NOMO-1 (cell line): ENCODE data around the gene CSGALNACT2.
"Not testable (repeated sequence)": the region's sequence is repeated elsewhere in the genome, so short reads cannot be mapped to it uniquely, and the experiment has no call there.

Source experiments
- DNase-seq, 2 experiments: peaks; one replicate each; lab custom pipeline; 2025; ENCODE audit not compliant: unreplicated experiment in 2 of 2; lab: John Stamatoyannopoulos, UW

CSGALNACT2 gene

DNA sequence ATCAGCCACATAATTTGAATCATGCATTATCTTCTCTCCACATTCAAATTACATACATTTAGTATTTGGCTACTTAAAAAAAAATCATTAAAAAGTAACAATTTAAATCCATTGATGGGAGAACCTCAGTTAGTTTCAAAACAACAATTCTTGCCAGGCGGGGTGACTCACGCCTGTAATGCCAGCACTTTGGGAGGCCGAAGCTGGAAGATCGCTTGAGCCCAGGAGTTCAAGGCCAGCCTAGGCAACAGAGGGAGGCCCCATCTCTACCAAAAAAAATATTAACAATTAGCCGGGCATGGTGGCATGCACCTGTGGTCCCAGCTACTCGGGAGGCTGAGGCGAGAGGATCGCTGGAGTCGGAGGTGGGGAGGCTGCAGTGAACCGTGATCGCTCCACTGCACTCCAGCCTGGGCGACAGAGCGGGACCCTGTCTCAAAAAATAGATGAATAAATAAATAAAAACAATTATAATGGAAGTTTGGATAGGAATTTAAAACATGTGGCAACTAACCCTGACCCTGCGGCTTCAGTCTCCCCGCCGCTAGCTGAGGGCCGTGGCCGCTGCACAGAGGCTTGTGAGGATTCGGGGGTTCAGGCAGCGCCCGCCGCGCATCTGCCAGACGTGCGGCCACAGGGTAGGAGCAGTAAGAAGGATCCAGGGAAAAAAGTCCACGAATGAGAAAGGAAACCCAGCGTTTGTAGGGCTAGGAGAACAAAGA, 1.1 kb upstream of the CSGALNACT2 start:
- no peak for DNase-seq

DNA sequence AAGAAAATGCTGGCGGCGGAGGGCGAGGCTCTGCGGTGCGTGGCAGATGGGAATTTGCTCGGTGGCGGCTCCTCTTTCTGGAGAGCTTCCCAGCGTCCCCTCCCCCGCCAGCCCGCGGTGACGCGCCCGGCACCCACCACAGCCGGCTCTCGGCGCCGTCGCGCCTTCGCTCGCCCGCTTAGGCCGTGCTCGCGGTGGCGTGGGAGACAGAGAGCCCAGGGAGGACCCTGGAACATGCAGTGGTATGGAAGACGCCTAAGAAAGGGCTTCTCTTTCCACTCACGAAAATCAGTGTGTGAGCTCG, 576 bp upstream of the CSGALNACT2 start:
- DNase-seq: peak in 1 of 2 experiments; percentile 17

DNA sequence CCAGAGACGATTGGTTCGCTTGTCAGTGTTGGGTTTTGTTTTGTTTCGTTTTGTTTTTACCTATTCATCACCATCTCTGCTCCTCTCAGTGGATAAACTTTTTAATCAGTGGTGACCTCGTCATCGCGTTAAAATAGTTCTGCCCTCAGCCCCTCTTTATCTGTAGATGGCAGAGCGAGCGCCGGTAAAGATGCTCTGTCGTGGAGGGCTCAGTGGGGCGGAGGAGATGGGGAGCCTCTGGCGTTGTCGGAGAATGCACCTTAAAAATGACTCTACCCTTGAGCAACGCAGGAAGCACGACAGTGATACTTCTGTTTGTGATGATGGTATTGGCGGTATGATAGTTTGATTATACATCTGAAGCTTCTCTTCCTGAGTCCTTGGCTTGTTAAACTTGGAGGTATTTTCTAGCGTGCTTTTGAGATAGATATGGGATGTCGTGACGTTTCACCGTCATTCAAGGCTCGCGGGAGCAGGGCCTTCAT, 554 bp downstream of the CSGALNACT2 start:
- peak; percentile 44 to 67 for DNase-seq

DNA sequence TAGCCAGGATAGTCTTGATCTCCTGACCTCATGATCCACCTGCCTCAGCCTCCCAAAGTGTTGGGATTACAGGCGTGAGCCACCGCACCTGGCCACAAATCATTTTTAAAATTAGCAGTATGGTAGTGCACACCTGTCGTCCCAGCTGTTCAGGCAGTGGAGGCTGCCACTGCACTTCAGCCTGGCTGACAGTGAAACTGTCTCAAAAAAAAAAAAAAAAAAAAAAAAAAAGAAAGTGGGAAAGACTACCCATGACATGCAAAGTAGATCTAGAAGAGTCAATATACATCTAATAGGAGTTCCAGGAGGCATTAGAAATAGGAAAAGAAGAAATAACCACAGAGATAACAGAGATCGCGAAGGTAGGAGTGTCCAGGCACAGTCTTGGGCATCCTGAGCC, 3.2 kb downstream of the CSGALNACT2 start:
- no peak for DNase-seq

DNA sequence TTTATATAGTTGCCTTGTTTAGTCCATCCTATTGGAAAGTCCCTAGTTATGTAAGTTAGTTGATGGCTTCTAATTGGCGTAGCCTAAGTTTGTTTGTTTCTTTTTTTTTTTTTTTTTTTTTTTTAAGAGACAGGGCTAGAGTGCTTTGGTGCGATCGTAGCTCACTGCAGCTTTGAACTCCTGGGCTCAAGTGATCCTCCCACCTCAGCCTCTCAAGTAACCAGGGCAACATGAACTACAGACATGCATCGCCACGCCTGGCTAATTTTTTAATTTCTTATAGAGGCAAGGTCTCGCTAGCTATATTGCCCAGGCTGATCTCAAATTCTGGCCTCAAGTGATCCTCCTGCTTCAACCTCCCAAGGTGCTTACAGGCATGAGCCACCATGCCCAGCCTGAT, 7.1 kb downstream of the CSGALNACT2 start:
- DNase-seq: no peak

DNA sequence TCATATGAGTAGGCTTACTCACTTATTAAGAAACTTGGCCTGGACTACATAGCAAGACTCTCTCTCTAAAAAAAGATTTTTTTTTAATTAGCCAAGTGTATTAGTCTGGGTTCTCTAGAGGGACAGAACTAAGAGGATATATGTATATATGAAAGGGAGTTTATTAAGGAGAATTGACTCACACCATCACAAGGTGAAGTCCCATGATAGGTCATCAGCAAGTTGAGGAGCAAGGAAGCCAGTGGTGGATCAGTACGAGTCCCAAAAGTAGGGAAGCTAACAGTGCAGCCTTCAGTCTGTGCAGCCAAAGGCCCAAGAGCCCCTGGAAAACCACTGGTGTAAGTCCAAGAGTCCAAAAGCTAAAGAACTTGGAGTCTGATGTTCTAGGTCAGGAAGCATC, 7.7 kb downstream of the CSGALNACT2 start:
- DNase-seq: not testable (repeated sequence)

DNA sequence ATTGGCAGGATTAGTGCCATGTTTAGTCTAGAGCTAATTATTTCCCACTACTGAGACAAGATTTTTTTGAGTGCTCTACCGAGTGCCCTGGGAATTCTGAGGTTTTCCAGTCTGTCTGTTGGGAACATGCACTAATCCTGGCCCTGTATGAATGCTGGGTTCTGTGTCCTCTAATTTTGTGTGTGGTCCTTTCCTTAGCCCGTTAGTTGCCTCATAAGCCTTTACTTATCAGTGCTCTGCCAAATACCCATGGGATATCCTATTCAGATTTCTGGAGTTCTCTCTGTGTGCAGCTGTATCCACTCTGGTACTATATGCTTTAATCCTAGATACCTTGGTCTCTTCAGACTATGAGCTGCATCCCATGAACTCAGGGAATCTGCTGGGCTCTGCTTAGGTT, 13.1 kb downstream of the CSGALNACT2 start:
- no peak for DNase-seq

DNA sequence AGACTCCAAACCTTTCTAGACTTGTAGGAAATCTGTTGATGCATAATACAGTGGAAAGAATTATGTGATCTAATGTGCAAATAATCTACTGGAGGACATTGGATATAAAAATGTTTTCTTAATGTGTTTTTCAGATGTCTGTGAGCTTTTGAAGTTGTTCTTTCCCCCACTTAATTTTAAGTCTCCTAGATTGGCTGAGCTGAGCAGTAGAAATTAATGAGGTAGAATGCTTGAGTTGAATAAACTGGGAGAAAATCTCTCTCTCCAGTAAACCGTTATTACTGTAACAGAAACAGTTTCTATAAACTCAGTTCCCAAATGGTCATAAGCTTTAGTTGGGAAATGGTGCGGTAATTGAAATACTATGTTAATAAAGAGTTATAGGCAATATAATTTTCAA, 15.7 kb downstream of the CSGALNACT2 start:
- DNase-seq: no peak

DNA sequence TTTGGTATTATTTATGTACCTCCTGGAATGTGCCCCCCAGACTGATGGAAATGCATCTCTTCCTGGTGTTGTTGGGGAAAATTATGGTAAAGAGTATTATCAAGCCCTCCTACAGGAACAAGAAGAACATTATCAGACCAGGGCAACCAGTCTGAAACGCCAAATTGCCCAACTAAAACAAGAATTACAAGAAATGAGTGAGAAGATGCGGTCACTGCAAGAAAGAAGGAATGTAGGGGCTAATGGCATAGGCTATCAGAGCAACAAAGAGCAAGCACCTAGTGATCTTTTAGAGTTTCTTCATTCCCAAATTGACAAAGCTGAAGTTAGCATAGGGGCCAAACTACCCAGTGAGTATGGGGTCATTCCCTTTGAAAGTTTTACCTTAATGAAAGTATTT, 17.0 kb downstream of the CSGALNACT2 start:
- DNase-seq: no peak

DNA sequence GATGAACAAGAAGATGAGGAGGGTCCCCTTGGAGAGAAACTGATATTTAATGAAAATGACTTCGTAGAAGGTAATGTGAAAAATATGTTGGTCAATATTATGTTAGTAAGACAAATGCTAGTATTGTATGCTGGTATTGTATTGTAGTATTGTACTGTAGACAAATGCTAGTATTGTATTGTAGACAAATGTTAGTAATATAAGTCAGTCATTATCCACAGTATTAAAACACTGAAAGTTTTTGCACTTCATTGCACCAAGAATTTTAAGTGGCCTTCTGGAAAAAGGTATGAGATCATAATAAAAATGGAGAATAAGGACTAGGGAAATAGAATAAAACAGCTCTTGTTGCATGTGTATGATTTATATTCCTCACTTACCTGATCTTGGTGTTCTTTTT, 17.5 kb downstream of the CSGALNACT2 start:
- no peak for DNase-seq

DNA sequence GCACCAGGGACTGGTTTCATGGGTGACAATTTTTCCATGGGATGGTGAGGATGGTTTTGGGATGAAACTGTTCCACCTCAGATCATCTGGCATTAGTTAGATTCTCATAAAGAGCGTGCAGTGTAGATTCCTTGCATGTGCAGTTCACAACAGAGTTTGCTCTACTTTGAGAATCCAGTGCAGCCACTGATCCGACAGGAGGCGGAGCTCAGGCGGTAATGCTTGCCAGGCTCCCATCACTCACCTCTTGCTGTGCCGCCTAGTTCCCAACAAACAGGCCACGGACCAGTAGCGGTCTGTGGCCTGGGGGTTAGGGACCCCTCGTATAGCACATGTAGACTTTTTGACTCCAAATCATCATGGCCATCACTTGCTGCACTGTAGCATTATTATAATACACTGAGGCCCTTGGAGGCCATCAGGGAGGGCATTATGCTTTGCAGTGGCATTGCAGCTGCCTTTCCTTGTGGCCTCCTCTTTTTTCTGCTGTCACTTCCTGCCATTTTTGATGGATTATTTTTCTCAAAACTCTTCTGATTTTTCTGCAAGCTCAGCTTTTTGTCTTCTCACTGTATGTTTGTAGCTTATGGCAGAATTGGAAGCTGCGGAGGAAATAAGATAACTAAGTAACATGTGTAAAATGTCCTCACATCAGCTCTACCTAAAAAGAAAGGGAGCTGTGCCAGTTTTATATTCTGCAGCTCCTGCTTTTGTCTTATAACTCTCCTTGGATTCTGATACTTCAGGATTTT, 18.5 kb downstream of the CSGALNACT2 start:
- DNase-seq: no peak

DNA sequence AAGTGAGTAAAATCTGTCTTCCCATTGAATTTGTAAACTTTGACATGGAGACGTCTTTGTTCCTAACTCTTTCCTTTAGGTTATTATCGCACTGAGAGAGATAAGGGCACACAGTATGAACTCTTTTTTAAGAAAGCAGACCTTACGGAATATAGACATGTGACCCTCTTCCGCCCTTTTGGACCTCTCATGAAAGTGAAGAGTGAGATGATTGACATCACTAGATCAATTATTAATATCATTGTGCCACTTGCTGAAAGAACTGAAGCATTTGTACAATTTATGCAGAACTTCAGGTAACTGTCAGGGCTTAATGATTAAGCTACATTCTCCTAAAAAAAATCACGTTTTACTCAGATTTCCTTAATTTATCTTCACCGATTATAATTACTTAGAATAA, 20.4 kb downstream of the CSGALNACT2 start:
- no peak for DNase-seq

DNA sequence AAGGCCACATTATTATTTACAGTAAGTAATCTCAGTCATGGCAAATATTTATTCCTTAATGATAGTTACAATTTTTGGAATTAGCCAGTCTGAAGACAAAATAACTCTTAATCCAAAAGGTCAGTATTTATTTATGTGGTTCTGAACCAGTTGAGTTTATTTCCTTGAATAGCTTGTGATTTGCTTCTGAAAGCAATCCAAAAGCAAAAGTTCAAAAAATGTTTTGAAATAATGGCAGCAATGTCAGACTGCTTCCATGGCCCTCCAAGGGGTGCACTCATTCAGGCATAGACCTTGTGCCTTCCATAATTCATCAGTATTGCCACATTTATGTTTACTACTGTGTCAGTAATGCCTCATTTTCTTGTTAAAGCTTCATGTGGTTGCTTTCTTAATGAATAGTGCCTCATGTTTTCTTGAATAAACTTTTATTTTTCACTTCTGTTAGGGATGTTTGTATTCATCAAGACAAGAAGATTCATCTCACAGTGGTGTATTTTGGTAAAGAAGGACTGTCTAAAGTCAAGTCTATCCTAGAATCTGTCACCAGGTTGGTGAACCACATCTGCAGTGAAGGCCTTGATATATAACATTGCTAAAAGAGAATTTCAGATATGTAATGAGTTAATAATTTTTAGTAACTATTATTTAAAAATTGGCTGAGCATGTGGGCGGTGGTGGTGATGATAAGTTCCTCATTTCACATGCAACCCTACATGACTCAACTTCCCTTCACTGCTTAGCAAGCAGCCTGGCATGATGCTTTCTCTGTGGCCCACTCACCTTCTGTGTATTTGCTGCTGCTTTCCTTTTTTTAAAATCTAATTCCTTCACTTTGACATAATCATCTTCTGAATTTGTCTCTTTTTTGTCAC, 22.0 kb downstream of the CSGALNACT2 start:
- DNase-seq: peak; percentile 19 to 68

DNA sequence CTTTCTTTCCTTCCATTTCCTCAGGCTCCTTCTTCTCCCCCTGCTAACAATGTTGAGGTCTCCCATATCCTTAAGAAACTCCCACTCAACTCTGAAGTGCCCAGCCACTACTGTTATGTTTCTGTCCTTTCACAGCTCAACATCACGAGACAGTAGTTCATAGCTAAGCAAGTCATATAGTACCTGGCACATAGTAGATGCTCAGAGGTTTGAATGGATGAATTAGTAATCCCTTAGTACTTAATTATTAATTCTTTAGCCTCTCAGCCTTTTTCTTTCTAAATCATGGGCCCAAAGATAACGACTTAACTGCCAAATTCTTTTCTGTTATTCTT, 22.6 kb downstream of the CSGALNACT2 start:
- DNase-seq: no peak

DNA sequence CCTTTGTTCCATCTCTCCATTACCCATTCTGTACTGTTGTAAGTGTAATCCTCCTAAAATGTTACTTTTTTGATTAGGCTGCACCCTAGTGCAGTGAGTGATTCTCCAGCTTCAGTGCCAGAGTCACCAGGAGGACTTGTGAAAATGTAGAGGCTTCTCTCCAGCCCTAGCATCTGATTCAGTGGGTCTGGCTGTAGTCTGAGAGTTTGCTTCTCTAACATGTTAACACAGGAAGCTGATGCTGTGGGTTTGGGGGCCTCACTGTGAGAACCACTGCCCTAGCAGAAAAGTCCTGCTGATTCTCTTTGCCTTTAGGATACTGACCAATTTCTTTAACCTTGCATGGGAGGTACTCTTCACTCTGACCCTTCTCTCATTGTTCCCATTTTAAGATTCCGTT, 24.4 kb downstream of the CSGALNACT2 start:
- DNase-seq: no peak

DNA sequence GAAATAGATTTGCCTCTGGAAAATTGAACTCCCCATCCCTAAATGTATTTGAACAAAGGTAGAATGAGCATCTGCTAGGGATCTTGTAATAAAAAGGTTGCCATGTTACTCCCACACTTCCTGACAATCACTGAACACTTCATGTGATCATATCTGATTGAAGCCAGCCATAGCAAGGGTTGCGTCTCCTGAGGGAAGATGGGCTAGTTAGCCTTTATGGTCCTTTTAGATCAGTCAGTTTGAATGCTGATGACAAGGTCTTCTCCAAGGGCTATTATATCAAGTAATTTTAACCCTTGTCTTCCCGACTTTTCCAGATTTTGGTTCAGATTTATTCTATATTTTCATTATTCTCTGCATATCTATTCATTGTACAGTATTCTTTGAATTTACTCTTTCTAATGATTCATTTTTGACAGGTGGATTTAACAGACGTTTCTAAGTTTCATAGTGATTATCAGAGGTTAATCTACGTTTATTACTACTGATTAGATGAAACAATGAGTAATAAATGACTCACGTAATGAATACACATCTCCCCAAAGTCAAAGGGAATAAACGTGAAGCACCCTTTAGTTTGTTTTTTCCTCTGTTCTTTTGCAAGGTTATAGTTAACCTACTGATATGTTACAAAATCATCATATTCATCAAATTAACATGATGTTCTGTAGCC, 28.1 kb downstream of the CSGALNACT2 start:
- no peak for DNase-seq

DNA sequence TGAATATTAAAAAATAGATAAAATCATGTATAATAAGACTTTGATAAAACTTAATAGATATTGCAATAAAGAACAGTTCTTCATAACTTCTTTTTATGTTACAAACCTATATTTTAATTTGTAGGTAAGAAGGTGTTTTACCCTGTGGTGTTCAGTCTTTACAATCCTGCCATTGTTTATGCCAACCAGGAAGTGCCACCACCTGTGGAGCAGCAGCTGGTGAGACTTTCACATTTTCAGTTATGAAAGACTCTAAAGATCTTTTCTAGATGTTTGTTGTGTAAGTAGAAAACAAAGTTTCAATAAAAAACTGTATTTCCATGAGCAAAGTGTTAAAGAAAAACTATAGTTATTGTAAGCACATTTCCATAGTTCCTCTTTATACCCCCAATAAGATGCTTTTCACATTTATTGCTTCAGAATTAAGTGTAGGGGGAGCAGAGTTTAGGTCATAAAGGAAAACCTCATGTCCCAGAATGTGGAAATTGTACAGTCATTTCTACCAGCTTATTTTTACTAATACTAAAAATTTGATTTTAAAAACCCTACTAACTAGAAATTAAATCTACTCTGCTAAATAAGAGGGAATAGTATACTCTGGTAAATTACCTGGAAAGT, 28.7 kb downstream of the CSGALNACT2 start:
- no peak for DNase-seq

DNA sequence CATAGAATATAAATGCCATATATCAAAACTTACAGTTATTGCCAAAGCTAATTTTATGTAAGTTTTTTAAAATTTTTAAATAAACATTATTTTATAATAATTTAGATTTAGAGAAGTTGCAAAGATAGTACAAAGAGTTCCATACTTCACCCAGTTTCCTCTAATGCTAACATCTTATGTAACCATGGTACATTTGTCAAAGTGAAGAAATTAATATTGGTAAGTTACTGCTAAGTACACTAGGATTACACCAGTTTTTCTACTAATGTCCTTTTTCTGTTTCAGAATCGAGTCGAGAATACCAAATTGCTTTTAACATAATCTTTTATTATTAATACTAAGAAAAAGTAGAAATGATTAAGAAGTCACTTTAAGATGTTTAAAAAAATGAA, 29.2 kb downstream of the CSGALNACT2 start:
- no peak for DNase-seq

DNA sequence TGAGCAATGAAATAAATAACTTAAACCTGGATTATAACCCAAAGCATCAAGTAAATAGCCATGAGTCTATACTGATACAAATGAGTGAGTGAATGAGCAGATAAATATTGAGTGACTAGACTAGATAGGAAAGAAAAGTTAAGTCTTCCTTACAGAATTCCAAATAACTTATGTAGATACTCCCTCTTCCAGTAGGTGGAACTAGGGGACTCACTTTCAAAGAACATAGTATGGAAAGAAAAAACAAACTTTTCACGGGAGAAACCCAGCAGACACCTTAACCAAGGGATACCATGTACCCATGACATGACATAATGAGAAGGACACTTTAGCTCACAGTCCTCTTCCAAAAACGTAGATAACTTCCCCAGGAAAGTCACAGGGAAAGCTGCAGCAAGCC, 32.2 kb downstream of the CSGALNACT2 start:
- DNase-seq: no peak

DNA sequence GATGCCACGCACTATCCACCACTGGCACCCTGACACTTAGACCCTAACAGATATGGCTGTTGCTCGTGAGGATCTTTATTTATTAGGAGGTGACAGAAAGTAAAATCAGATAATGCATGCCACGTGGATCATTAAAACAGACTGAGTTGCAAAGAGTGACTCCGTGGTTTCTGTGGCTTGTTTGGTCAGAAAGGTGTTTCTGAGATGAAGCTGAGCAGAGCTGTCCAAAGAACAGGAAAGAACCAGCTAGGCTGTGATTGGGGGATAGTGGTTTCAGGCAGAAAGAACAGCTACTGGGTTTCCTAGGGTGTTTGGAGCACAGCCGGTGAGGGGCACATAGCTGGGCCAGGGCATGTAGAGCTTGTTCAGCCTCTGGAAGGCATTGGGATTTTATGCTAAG, 34.4 kb downstream of the CSGALNACT2 start:
- no peak for DNase-seq

DNA sequence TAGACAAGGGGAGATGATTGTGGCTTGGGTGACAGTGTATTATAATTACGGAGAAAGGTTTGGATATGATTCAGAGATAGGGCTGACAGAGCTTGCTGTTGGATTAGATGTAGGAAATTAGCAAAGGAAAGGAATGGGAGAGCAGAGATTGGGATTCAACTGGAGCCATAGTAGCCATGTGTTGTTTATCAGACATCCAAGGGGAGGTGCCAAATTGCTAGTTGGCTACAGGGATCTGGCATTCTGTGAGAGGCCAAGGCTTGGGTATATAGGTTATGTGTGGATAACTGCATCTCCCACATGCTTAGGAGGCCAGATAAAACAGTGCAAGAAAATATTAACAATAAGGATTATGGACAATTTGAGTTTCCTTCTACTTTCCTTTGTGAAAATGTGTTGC, 34.9 kb downstream of the CSGALNACT2 start:
- DNase-seq: no peak
